Measurements from ENCODE around the gene ATF6B.

- TF ChIP-seq, protein P1, sequence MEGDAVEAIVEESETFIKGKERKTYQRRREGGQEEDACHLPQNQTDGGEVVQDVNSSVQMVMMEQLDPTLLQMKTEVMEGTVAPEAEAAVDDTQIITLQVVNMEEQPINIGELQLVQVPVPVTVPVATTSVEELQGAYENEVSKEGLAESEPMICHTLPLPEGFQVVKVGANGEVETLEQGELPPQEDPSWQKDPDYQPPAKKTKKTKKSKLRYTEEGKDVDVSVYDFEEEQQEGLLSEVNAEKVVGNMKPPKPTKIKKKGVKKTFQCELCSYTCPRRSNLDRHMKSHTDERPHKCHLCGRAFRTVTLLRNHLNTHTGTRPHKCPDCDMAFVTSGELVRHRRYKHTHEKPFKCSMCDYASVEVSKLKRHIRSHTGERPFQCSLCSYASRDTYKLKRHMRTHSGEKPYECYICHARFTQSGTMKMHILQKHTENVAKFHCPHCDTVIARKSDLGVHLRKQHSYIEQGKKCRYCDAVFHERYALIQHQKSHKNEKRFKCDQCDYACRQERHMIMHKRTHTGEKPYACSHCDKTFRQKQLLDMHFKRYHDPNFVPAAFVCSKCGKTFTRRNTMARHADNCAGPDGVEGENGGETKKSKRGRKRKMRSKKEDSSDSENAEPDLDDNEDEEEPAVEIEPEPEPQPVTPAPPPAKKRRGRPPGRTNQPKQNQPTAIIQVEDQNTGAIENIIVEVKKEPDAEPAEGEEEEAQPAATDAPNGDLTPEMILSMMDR (IDR thresholded peaks at IDR 0.05), result no peak
- TF ChIP-seq POLR2A (IDR thresholded peaks at IDR 0.05), result no peak
Observed at GRCh38 chr6:32068867-32069266, 59.2 kb downstream of the ATF6B start.

Measured in right lobe of liver (tissue), 4 donors.